ENCODE data around the gene LIM2. TPM values are rescaled to one million over a fixed set of nuclear protein-coding genes. Genes with fewer than 3 reads are reported as not detected.

LIM2 gene
- total RNA-seq, 1 experiment from 2014 or later: not detected

DNA sequence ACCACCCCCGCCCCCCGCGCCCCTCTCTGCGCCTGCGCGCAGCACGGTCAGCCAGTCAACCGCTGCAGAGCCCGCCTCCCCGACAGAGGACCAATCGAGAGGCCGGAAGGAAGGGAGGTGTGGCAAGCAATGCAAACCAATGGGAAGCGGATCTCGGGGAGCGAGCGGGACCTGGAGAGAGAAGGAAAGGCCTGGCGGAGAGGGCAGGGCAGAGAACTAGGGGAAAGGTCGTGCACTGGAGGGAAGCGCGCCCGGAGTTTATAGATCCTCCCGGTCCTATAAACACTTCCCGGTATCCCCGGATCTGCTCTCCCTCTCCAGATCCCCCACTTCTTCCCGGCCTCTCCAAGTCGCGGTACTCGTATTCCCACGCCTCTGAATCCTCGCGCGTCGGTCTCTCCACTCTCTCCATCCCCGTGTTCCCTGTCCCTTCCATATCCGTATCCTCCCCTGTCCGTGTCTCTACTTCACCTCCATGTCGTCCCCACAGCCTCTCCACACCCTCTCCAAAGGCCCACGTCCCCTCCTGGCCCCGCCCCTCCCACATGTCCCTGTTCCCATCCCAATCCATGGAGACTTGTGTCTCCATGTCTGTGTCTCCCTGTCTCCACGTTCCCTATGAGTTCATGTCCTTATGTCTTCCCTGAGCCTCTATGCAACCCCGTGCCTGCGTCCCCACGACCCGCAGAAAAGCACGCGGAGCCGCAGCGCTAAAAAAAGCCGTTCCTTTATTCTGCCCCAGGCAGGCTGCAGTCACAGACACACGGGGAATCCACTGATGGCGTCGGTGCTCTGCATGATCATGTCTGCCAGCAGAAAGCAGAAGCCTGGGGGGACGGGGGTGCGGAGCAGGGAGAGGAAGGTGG, 21.2 kb downstream of the LIM2 start:
- DNase-seq (ENCODE audit: low read depth in 1 of 2, low spot score in 2 of 2): peak; percentile 92 to 99
- Histone ChIP-seq H3K36me3 (peaks cover 3% of the 10 kb centered on the region), H3K4me1 (replicated peaks) (peaks cover 53% of the 10 kb centered on the region), H3K27ac (peak overlapping the region; percentile 48), H3K9me3 (replicated peaks) (no peaks in the 10 kb centered on the region), H3K4me3 (peak overlapping the region; percentile 67), H3K27me3 (replicated peaks) (no peaks in the 10 kb centered on the region)

DNA sequence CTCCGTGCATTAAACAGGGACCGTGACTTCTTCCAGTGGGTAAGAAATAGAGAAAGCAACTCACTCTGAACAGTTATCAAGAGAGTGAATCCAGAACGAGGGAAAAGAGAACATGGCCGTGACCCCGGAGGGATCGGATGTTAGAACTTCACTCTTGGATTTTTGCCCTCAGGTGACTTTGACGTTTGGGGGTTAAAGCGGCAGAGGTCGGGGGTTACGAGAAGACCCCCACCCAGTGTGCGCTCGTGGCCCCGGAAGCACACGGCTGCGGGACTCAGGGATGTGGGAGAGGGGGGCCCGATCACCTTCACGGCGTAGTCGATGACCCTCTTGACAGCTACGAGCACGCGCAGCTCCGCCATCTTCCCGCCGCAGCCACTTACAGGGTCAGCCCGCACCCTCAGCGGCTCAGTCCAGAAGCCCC, 21.8 kb downstream of the LIM2 start, which contains the start of gene ETFB:
Gene ETFB (minus strand): TSS at position 424 of the 424 bp plus-strand sequence. CDS start 62 bp downstream, at position 362.
- no peak for DNase-seq (ENCODE audit: low read depth in 1 of 2, low spot score in 2 of 2)
- Histone ChIP-seq H3K9me3 (replicated peaks) (no peaks in the 10 kb centered on the region), H3K27me3 (replicated peaks) (no peaks in the 10 kb centered on the region), H3K36me3 (peaks cover 3% of the 10 kb centered on the region), H3K27ac (peak within 1 kb of the TSS; percentile 53), H3K4me1 (replicated peaks) (peaks cover 53% of the 10 kb centered on the region), H3K4me3 (peak within 1 kb of the TSS; percentile 67)

DNA sequence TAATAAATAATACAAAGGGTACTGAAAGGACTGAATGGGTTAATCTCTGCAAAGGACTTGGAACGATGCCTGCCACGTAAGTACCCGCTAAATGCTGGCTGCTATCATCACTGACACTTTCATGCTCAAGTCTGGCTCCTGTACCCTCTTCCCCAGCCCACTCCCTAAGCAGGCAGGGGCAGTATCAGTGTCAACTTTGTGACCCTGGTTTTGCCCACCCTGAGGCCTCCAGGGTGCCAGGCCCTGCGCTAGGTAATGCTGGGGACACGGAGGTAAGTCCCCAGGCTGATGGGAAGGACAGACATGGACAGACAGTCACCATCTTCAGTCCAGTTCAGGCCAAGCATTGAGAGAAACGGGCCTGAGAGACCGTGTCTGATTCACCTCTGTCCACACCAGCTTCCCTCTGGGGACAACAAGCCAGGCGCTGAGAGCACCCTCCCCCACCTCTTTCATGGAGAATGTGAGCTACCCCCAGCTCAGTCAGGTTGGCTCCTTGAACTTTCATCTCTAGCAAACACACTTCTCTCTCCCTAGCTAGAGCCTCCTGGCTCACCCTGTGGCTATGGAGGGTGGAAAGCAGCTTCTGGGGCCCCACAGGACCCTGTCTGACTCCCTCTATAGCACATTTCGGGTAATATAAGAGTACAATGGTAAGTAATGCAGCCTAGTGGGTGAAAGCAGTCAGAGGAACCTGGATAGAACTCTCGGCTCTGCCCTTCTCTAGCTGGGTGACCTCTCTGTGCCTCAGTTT, 22.4 kb downstream of the LIM2 start:
- Histone ChIP-seq H3K4me1 (replicated peaks) (peaks cover 53% of the 10 kb centered on the region), H3K27ac (peak overlapping the region; percentile 53), H3K9me3 (replicated peaks) (no peaks in the 10 kb centered on the region), H3K27me3 (replicated peaks) (no peaks in the 10 kb centered on the region), H3K4me3 (peak overlapping the region; percentile 67), H3K36me3 (peaks cover 3% of the 10 kb centered on the region)
- peak in 1 of 2 experiments; percentile 52 for DNase-seq (ENCODE audit: low read depth in 1 of 2, low spot score in 2 of 2)

- Histone ChIP-seq H3K27ac (no peak overlapping the region), H3K27me3 (replicated peaks) (no peaks in the 10 kb centered on the region), H3K4me3 (no peak overlapping the region), H3K9me3 (replicated peaks) (no peaks in the 10 kb centered on the region), H3K4me1 (replicated peaks) (peaks cover 53% of the 10 kb centered on the region), H3K36me3 (peaks cover 3% of the 10 kb centered on the region)
- no peak for DNase-seq (ENCODE audit: low read depth in 1 of 2, low spot score in 2 of 2)
Measured at GRCh38 chr19:51364200-51365106, 23.3 kb downstream of the LIM2 start.

- H3K9me3 ChIP-seq (replicated peaks): no peaks in the 10 kb centered on the region
- no peak overlapping the region for H3K27ac ChIP-seq
- no peaks in the 10 kb centered on the region for H3K36me3 ChIP-seq
- H3K4me3 ChIP-seq: no peak overlapping the region
- no peak for DNase-seq (ENCODE audit: low read depth in 1 of 2, low spot score in 2 of 2)
- no peaks in the 10 kb centered on the region for H3K27me3 ChIP-seq (replicated peaks)
- peaks cover 37% of the 10 kb centered on the region for H3K4me1 ChIP-seq (replicated peaks)
Measured at GRCh38 chr19:51361239-51361638, 26.5 kb downstream of the LIM2 start.

DNA sequence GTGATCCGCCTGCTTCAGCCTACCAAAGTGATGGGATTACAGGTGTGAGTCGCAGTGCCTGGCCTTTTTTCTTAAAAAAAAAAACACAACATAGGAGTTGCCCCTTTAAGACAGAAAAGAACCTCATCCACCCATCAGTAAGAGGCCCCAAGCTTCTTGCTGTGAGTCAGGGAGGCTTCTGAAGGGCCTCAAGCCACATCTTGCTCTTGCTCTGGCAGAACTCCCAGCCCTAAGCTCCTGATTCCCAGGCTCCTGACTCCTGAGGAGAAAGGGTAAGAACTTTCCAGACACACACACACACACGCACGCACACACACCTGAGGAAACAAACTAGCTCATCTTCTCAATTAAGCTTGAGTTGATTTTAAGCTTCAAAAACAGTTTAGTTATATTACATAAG, 28.5 kb downstream of the LIM2 start:
- Histone ChIP-seq H3K4me1 (replicated peaks) (peaks cover 28% of the 10 kb centered on the region), H3K4me3 (no peak overlapping the region), H3K27me3 (replicated peaks) (no peaks in the 10 kb centered on the region), H3K27ac (no peak overlapping the region), H3K9me3 (replicated peaks) (no peaks in the 10 kb centered on the region), H3K36me3 (no peaks in the 10 kb centered on the region)
- no peak for DNase-seq (ENCODE audit: low read depth in 1 of 2, low spot score in 2 of 2)

DNA sequence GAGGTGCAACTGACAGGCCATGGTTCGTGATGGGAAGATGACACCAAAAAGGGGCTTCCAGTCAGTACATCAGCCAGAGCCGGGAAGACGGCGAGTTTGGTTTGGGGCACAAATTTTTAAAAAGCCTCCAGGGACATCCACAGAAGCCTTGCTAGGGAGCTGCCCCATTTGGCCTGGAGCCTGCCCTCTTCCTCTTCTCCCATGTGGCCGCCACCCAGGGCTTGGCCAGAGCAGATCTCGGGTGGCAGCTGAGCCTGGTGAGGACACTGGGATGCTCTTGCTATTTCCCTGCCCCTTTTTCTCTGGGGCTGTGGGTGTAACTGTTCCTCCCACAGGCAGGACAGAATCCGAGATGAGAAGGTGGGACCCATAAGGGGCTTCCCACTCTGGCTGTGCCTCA, 29.8 kb downstream of the LIM2 start:
- no peaks in the 10 kb centered on the region for H3K36me3 ChIP-seq
- no peak overlapping the region for H3K4me3 ChIP-seq
- no peaks in the 10 kb centered on the region for H3K9me3 ChIP-seq (replicated peaks)

DNA sequence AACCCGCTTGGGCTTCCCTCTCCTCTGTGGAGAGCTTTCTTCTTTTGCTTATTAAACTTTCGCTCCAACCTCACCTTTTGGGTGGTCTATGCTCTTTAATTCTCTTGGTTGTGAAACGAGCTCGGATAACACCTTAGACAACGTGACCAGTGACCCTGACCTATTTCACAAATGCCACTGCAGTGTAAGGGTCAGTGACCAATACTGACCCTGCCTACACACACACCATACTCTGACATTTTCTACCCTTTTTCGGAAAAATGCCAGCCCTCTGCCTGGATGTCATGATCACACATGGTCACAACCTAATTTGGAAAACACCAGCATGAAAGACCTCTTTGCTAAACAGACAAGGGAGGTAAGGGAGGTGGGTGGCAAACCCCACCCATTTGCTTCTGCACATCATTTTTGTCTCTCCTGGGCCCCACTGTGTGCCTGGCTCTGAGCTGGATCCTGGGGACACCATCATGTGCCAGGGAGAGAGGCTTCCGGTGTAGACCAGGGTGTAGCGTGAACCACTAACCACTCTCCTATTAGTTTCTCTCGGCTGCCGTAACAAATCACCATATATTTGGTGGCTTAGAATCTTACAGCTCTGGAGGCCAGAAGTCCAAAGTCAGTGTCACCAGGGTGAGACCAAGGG, 31.5 kb downstream of the LIM2 start:
- Histone ChIP-seq H3K36me3 (peaks cover 4% of the 10 kb centered on the region), H3K27ac (no peak overlapping the region), H3K4me3 (no peak overlapping the region), H3K27me3 (replicated peaks) (no peaks in the 10 kb centered on the region), H3K4me1 (replicated peaks) (peaks cover 12% of the 10 kb centered on the region), H3K9me3 (replicated peaks) (no peaks in the 10 kb centered on the region)
- DNase-seq (ENCODE audit: low read depth in 1 of 2, low spot score in 2 of 2): no peak

More for the DNA sequence above, 29.8 kb downstream of the LIM2 start:
- peaks cover 19% of the 10 kb centered on the region for H3K4me1 ChIP-seq (replicated peaks)
- H3K27me3 ChIP-seq (replicated peaks): no peaks in the 10 kb centered on the region
- no peak overlapping the region for H3K27ac ChIP-seq
- DNase-seq (ENCODE audit: low read depth in 1 of 2, low spot score in 2 of 2): no peak

DNA sequence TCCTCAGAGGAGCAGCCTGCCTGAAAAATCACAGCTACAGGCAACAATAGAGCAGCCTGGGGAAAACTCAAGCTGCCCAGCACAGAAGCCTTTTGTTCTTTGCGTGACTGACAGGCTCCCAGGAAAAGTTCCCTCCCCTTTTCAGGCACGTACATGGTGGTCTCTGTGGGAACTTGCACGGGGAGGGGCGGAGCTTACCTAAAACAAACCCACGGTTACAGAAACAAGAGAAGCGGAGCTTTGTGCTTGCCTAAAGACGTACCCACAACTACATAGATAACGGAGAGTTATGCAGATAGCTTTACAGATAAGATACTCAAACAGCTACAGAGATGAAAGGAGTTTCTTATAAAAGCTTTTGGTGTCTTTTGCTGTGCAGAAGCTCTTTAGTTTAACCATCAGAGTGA, 33.0 kb downstream of the LIM2 start:
- Histone ChIP-seq H3K9me3 (replicated peaks) (no peaks in the 10 kb centered on the region), H3K27me3 (replicated peaks) (no peaks in the 10 kb centered on the region), H3K4me3 (no peak overlapping the region), H3K27ac (peak overlapping the region; percentile 43; the same call in 1 of the 2 replicates), H3K36me3 (peaks cover 18% of the 10 kb centered on the region), H3K4me1 (replicated peaks) (peaks cover 22% of the 10 kb centered on the region)
- DNase-seq (ENCODE audit: low read depth in 1 of 2, low spot score in 2 of 2): peak; percentile 67 to 69

GRCh38 chr19:51354103-51354741, 33.6 kb downstream of the LIM2 start:
- Histone ChIP-seq H3K27ac (peak overlapping the region; percentile 43), H3K27me3 (replicated peaks) (no peaks in the 10 kb centered on the region)
- DNase-seq (ENCODE audit: low read depth in 1 of 2, low spot score in 2 of 2): no peak

DNA sequence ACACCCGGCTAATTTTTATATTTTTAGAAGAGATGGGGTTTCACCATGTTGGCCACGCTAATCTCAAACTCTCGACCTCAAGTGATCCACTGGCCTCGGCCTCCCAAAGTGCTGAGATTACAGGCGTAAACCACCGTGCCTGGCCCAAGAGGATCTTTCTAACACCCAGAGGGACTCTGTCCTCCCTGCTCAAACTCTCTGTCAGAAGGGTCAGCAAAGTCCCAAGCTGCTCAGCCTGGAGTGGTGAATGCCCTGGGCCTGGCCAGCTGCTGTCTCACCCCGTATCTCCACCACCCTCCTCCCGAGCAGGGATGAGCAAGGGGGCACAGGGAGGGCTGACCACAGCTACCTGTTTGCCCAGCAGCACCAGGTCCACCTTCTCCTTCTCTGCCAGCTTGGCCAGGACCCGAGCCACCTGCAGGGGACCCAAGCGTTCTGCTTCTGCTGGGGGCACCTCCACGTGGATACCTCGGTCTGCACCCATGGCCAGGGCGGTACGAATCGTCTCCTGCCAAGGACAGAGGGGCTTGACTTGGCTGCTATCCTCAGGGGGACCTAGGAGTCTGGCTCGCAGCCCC, 34.9 kb downstream of the LIM2 start:
- no peak overlapping the region for H3K27ac ChIP-seq
- no peaks in the 10 kb centered on the region for H3K27me3 ChIP-seq (replicated peaks)
- no peak overlapping the region for H3K4me3 ChIP-seq
- H3K9me3 ChIP-seq (replicated peaks): no peaks in the 10 kb centered on the region
- H3K4me1 ChIP-seq (replicated peaks): peaks cover 22% of the 10 kb centered on the region
- peaks cover 18% of the 10 kb centered on the region for H3K36me3 ChIP-seq
- no peak for DNase-seq (ENCODE audit: low read depth in 1 of 2, low spot score in 2 of 2)

More at GRCh38 chr19:51354103-51354741, 33.6 kb downstream of the LIM2 start:
- Histone ChIP-seq H3K36me3 (peaks cover 18% of the 10 kb centered on the region), H3K4me1 (replicated peaks) (peaks cover 22% of the 10 kb centered on the region), H3K9me3 (replicated peaks) (no peaks in the 10 kb centered on the region), H3K4me3 (no peak overlapping the region)

- H3K36me3 ChIP-seq: peaks cover 18% of the 10 kb centered on the region
- no peaks in the 10 kb centered on the region for H3K27me3 ChIP-seq (replicated peaks)
- DNase-seq (ENCODE audit: low read depth in 1 of 2, low spot score in 2 of 2): no peak
- peaks cover 22% of the 10 kb centered on the region for H3K4me1 ChIP-seq (replicated peaks)
- no peaks in the 10 kb centered on the region for H3K9me3 ChIP-seq (replicated peaks)
- no peak overlapping the region for H3K4me3 ChIP-seq
- H3K27ac ChIP-seq: peak overlapping the region; percentile 22; the same call in 1 of the 2 replicates
Measured at GRCh38 chr19:51351266-51351990, 36.3 kb downstream of the LIM2 start.

All from SJSA1 (cell line).